Endodermal cell (in vitro differentiated cells): ENCODE data around the gene PARD3B. TPM values are rescaled to one million over a fixed set of nuclear protein-coding genes. Genes with fewer than 3 reads are reported as not detected.

Source experiments
- DNase-seq: peaks from one replicate; pipeline ENCODE4 v3.0.0-alpha.2; 2017
- H3K27ac ChIP-seq: 2 replicates; pipeline ENCODE4 v1.5.1; 2013; ENCODE audit warnings: mild to moderate bottlenecking, low read depth, low read length, moderate library complexity
- H3K27me3 ChIP-seq: 2 replicates; pipeline ENCODE4 v1.6.1; 2013; ENCODE audit warnings: mild to moderate bottlenecking, low read length, moderate library complexity; ENCODE audit not compliant: insufficient read depth, control insufficient read depth, poor library complexity, severe bottlenecking
- H3K36me3 ChIP-seq: 2 replicates; pipeline ENCODE4 v1.7.0; 2013; ENCODE audit warnings: mild to moderate bottlenecking, low read length, moderate library complexity; ENCODE audit not compliant: control insufficient read depth, insufficient read depth
- H3K4me1 ChIP-seq: one replicate; pipeline ENCODE4 v1.7.0; 2013; ENCODE audit warnings: low read length; ENCODE audit not compliant: control insufficient read depth, insufficient read depth
- H3K4me3 ChIP-seq: 2 replicates; pipeline ENCODE4 v1.5.1; 2013; ENCODE audit warnings: mild to moderate bottlenecking, low read length, moderate library complexity
- H3K9ac ChIP-seq: 2 replicates; pipeline ENCODE4 v1.6.1; 2013; ENCODE audit warnings: mild to moderate bottlenecking, low read length, moderate library complexity; ENCODE audit not compliant: poor library complexity, severe bottlenecking; ENCODE audit errors: extremely low read depth
- H3K9me3 ChIP-seq: 2 replicates; pipeline ENCODE4 v1.6.1; 2013; ENCODE audit warnings: mild to moderate bottlenecking, low read length, moderate library complexity; ENCODE audit not compliant: control insufficient read depth
- H3K27ac Mint-ChIP-seq: 2 replicates; pipeline ENCODE4 v1.8.0; 2020; ENCODE audit warnings: mixed read lengths
- H3K27me3 Mint-ChIP-seq: 2 replicates; pipeline ENCODE4 v1.8.0; 2021; ENCODE audit warnings: mild to moderate bottlenecking, mixed read lengths; ENCODE audit not compliant: insufficient read depth
- H3K36me3 Mint-ChIP-seq: 2 replicates; pipeline ENCODE4 v1.8.0; 2020; ENCODE audit warnings: low read depth, mixed read lengths
- H3K4me1 Mint-ChIP-seq: 2 replicates; pipeline ENCODE4 v1.8.0; 2020; ENCODE audit warnings: mixed read lengths
- H3K4me3 Mint-ChIP-seq: 2 replicates; pipeline ENCODE4 v1.8.0; 2020; ENCODE audit warnings: mild to moderate bottlenecking, moderate library complexity, mixed read lengths
- H3K9me3 Mint-ChIP-seq: 2 replicates; pipeline ENCODE4 v1.8.0; 2020; ENCODE audit warnings: mild to moderate bottlenecking, mixed read lengths
- WGBS, 2 experiments: methylation state at CpG; one replicate each; pipeline versions ENCODE4 v1.1.5 to v1.1.7; 2013; ENCODE audit warnings: missing lambda C conversion rate in 2 of 2, mixed read lengths in 1 of 2; ENCODE audit not compliant: insufficient coverage in 1 of 2, insufficient read length in 1 of 2; 5-methylcytosine and 5-hydroxymethylcytosine counted together
- total RNA-seq, 2 donors: library from RNA; stranded (reverse); fragmentation: NEBNext Ultra II Directional in 1 of 2; extraction: Animal tissue kit (Norgen Biotek cat#: 25700) in 1 of 2; gene quantifications; 2 replicates in 1 of 2; 3 replicates in 1 of 2; pipeline ENCODE4 v1.2.1, GENCODE V29; 2021
- TF ChIP-seq, protein P1 (sequence below): fragments of 200-600 bp; sonication (generic); conservative IDR thresholded peaks from 2 replicates; pipeline ENCODE4 v1.5.0; 2021; ENCODE audit warnings: antibody characterized with exemption, mild to moderate bottlenecking

The PARD3B gene
- total RNA-seq, 2 donors from 2014 or later, result 2.5 to 5.6 TPM

GRCh38 chr2:205133544-205133943 is 588.3 kb downstream of the PARD3B start:
- Mint-ChIP-seq H3K27me3 (no peaks in the 10 kb centered on the region), H3K4me1 (peaks cover 4% of the 10 kb centered on the region), H3K4me3 (no peak overlapping the region), H3K27ac (no peak overlapping the region), H3K36me3 (no peaks in the 10 kb centered on the region), H3K9me3 (no peaks in the 10 kb centered on the region)
- Histone ChIP-seq H3K4me3 (no peak overlapping the region), H3K27me3 (no peaks in the 10 kb centered on the region), H3K36me3 (no peaks in the 10 kb centered on the region), H3K9me3 (no peaks in the 10 kb centered on the region), H3K4me1 (no peaks in the 10 kb centered on the region), H3K27ac (no peak overlapping the region), H3K9ac (no peak overlapping the region)
- DNase-seq, result no peak
- TF ChIP-seq, protein P1, sequence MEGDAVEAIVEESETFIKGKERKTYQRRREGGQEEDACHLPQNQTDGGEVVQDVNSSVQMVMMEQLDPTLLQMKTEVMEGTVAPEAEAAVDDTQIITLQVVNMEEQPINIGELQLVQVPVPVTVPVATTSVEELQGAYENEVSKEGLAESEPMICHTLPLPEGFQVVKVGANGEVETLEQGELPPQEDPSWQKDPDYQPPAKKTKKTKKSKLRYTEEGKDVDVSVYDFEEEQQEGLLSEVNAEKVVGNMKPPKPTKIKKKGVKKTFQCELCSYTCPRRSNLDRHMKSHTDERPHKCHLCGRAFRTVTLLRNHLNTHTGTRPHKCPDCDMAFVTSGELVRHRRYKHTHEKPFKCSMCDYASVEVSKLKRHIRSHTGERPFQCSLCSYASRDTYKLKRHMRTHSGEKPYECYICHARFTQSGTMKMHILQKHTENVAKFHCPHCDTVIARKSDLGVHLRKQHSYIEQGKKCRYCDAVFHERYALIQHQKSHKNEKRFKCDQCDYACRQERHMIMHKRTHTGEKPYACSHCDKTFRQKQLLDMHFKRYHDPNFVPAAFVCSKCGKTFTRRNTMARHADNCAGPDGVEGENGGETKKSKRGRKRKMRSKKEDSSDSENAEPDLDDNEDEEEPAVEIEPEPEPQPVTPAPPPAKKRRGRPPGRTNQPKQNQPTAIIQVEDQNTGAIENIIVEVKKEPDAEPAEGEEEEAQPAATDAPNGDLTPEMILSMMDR, result no peak
- WGBS, 2 experiments, result 89% methylated on average over 1 of the region's 1 CpG; no CpG with 5 or more reads in 1 of the 2 experiments

GRCh38 chr2:205138735-205139134 is 593.5 kb downstream of the PARD3B start:
- H3K27ac Mint-ChIP-seq, result no peak overlapping the region
- peaks cover 9% of the 10 kb centered on the region for H3K4me1 Mint-ChIP-seq
- WGBS, 2 experiments, result 93 to 100% methylated on average over 2 of the region's 2 CpGs

GRCh38 chr2:205139822-205140463 is 594.7 kb downstream of the PARD3B start:
- H3K9me3 ChIP-seq, result peaks cover 6% of the 10 kb centered on the region
- Mint-ChIP-seq H3K4me1 (peaks cover 9% of the 10 kb centered on the region), H3K27ac (no peak overlapping the region), H3K4me3 (no peak overlapping the region), H3K9me3 (no peaks in the 10 kb centered on the region), H3K27me3 (no peaks in the 10 kb centered on the region), H3K36me3 (no peaks in the 10 kb centered on the region)
- H3K4me1 ChIP-seq, result peaks cover 4% of the 10 kb centered on the region
- peak; percentile 86 for DNase-seq
- H3K27me3 ChIP-seq, result no peaks in the 10 kb centered on the region
- H3K36me3 ChIP-seq, result no peaks in the 10 kb centered on the region
- TF ChIP-seq, protein P1, result no peak
- H3K9ac ChIP-seq, result no peak overlapping the region
- 19 to 33% methylated on average over 4 to 8 of the region's 8 CpGs for WGBS, 2 experiments
- H3K27ac ChIP-seq, result no peak overlapping the region
- H3K4me3 ChIP-seq, result no peak overlapping the region

More at GRCh38 chr2:205138735-205139134, 593.5 kb downstream of the PARD3B start:
- Mint-ChIP-seq H3K36me3 (no peaks in the 10 kb centered on the region), H3K9me3 (no peaks in the 10 kb centered on the region), H3K4me3 (no peak overlapping the region), H3K27me3 (no peaks in the 10 kb centered on the region)
- TF ChIP-seq, protein P1, result no peak
- Histone ChIP-seq H3K27ac (no peak overlapping the region), H3K36me3 (no peaks in the 10 kb centered on the region), H3K27me3 (no peaks in the 10 kb centered on the region), H3K9me3 (no peaks in the 10 kb centered on the region), H3K4me3 (no peak overlapping the region), H3K4me1 (peaks cover 4% of the 10 kb centered on the region), H3K9ac (no peak overlapping the region)
- no peak for DNase-seq
